DMS53 treated with DMSO at 0.1 percent for 48 hours (cell line): ENCODE data around the gene GPR157.
"Not testable (repeated sequence)": the region's sequence is repeated elsewhere in the genome, so short reads cannot be mapped to it uniquely, and the experiment has no call there.

Experiments used
- DNase-seq: peaks from one replicate; lab custom pipeline; 2025; ENCODE audit not compliant: unreplicated experiment; lab: John Stamatoyannopoulos, UW

The GPR157 gene

DNA sequence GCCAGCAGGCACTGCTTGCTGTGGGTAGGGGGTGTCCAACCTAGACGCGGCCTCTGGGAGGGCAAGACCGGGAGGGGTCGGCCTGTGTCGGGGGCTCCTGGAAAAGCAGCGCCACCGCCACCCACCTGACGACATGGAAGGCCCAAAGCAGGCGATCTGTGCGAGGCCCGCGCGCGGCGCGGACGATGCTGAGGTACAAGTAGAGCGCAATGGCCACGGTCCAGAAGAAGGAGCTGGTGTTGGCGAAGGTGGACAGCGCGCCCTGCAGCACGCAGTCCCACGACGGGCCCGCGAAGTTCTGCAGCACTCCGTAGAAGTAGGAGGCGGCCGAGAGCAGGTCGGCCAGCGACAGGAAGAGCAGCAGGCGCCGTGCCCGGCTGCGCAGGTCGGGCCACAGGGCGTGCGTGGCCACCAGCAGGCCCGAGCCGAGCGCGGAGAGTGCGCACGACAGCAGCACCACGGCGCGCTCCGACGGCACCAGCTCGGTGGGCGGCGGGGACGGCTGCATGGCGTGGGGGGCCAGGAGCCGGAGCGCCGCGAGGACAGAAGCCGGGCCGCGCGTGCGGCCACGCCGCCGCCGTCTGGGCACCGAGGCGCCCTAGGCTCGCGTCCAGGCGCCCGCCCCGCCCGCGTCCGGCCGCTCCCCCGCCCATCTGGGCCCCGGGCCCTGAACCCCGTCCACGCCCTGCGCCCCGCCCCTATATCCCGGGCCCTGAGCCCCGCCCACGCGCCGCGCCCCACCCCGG lies at the start of gene GPR157:
Gene GPR157, minus strand, starts transcription at position 583 of the 746 bp plus-strand sequence. Its CDS starts 75 bp downstream, at position 508.
- peak; percentile 54 for DNase-seq

DNA sequence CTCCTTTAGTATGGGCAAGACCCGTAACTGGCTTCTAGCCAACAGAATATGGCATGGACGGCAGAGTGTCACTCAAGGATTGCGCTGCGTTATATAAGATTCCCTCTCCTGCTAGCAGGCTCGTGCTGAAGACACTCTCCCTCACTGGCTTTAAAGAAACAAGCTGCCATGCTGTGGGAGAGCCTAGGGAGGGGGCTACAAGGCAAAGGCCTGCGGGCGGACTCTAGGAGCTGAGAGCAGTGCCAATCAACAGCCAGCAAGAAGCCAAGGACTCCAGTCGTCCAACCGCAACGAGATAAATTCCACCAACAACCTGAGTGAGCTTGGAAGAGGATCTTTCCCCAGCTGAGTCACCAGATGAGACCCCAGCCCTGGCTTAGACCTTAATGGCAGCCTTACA lies 45.9 kb upstream of the GPR157 start:
- DNase-seq, result no peak

DNA sequence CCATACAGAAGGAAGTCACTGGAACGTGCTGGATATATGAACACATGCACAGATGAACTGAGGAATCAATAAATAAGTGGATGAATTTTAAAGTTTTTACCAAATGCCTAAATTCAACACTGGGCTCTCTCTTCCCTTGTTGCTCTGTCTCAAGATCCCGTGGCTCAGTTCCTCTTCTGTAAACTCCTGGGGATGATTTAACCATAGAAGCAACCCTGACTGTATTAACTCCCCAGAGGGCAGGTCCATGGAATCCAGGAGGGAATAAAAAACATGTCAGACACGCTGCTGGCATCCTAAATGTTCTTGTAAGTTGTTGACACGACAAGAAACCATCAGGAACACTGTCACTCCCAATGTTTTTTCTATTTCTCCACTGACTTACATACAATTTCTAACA lies 45.3 kb upstream of the GPR157 start:
- DNase-seq, result no peak

DNA sequence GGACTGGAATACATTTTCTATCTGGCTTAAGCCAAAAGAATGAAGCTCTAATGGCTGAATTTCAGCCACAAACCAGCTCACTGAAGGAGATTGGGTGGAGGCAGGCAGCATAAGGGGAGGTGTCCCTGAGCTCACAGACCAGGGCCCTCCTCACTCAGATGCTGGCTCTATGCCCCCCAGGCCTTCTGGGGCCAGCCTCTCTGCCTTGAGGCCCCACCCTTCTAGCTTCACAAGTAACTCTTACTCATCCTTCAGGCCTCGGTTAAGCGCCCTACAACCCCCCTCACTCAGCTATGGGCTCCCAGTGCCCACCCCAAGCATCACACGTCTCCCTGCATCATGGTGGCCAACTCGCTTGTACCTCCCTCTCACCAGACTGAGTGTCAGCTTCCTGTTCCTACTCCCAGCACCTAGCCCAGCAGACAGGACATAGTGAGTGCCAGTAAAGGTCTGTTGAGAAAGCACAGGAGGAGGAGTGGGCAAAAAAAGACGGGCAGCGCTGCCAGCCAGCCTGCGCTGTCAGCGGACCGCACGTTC lies 40.8 kb upstream of the GPR157 start:
- no peak for DNase-seq

DNA sequence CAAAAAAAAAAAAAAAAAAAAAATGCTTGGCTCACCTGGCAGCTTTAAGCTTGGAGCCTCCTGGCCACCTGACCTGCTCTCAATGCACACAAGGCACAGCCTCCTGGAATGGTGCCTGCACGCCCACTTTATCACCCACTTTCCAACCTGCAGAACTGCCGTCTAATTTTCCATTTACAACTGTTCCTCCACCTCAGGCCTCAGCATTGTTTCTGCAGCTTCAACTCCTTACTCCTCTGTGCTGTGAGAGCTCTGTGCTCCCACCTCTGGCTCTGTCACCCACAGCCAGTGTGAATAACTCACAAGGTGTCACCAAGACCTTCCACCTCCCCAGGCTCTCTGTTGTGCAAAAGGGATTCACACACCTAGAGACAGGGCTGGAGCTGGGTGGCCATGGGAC lies 38.7 kb upstream of the GPR157 start:
- no peak for DNase-seq

GRCh38 chr1:9166289-9167235 lies 37.7 kb upstream of the GPR157 start:
- no peak for DNase-seq

DNA sequence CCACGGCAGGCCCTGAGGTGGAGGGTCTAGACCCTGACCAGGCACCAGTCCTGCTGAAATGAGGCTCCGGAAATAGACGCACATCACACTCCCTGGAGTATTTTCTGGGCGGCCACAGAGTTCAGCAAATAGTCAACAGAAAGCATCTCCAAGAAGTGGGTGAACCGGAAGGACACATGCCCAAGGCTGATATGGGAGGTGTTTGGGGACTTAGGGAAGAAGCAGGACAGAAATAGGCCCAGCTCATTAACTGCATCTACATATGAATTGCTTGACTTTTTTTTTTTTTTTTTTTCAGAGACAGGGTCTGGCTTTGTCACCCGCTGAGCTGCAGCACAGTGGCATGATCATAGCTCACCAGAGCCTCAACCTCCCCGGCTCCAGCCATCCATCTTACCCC lies 36.5 kb upstream of the GPR157 start:
- peak; percentile 56 for DNase-seq

DNA sequence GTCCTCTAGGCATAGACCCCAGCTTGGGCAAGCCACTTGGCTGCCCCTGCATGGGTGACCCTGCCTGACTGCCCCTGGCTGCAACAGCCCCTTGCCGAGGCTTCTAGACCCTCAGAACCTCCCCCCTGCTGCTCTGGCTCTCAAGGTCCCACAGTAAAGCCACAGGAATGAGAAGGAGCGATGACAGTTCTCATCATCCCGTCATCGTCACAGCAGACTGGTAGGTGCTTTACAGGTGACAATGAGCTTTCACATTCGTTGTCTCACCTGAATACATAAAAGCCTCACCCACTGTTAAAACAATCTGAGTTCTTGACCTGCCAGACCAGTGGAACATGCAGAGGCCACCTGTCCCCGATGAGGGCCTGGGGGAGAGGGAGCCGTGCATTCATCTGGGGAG lies 36.0 kb upstream of the GPR157 start:
- peak; percentile 90 for DNase-seq

- DNase-seq, result no peak
Measured at GRCh38 chr1:9164532-9164900, 35.6 kb upstream of the GPR157 start.

DNA sequence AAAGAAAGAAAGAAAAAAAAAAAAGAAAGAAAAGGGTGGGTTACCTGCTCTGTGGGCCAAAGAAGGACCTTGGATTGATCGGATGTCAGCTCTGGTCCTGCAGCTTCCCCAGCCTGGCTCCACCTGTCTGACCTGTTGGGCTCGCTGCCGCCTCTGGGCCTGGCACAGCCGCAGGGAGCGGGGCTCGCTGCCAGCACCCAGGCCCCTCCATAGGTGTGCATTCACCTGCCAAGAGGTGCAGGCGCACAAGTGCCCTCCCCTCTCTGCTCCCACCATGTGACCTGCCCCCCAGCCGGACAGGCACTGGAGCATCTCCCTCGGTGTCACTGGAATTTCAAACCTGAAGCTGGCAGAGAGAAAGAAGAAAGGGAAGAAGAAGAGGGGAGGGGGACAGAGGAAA lies 33.1 kb upstream of the GPR157 start:
- no peak for DNase-seq

DNA sequence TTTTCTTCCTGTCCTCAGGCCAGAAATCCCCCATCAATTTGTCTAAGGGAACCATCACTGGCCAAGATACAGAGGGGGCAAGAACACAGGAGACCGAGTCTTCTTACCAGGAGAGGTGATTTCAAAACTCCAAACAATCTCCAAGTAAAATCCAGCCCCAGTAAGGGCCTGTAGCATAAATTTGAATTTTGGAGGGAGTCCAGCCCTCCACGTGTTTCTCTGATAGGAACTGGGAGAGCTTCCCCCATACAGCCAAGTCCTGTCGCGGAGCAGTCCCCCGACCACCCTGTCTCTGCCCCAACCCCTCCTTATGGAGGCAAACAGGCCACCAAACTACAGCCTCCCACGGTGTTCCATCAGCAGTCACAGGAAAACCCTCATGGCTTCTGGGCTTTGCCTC lies 32.4 kb upstream of the GPR157 start:
- no peak for DNase-seq

DNA sequence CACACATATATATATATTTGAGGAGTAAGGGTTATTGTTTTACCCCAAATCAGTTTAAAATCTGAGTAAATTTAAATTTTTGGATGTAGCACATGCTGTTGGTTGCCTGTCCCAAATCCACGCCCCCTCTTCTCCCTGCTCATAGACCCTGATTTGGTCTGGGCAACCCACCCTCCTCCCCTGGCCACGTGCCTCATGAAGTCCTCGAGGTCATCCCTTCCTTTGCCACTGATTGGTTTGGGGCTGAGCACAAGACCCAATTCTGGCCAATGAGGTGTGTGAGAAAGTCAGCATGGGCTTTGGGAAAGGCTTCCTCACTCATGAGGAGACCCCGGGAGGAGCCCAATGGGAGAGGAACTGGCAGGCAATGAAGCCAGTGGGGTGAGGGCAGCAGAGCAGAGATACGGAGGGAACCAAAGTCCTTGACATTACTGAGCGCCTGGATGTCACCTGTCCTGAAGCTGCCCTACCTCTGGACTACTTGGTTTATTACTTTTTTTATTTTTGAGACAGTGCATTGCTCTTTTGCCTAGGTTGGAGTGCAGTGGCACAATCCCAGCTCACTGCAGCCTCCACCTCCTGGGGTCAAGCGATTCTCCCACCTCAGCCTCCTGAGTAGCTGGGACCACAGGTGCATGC lies 31.3 kb upstream of the GPR157 start:
- DNase-seq, result no peak

DNA sequence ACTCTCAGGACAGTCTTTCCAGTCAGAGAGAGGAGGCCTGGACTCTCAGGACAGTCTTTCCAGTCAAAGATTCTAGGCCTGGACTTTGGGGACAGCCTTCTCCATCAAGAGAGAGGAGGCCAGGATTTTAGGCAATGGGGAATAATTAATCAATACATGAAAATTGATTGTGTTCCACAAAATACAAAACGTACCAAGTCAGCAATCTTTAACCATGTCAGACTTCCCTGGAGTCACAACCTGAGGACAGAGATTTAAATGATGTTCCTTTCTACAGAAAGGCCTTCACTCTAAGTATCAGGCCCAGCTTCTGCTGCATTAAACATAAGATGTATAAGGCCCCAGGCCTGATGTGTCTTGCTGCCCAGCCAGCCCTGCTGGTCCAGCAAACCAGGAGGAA lies 27.0 kb upstream of the GPR157 start:
- DNase-seq, result no peak

DNA sequence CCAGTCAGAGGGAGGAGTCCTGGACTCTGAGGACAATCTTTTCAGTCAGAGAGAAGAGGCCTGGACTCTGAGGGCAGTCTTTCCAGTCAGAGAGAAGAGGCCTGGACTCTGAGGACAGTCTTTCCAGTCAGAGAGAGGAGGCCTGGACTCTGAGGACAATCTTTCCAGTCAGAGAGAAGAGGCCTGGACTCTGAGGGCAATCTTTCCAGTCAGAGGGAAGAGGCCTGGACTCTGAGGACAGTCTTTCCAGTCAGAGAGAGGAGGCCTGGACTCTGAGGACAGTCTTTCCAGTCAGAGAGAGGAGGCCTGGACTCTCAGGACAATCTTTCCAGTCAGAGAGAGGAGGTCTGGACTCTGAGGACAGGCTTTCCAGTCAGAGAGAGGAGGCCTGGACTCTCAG lies 26.5 kb upstream of the GPR157 start:
- not testable (repeated sequence) for DNase-seq

- DNase-seq, result no peak
Measured at GRCh38 chr1:9153152-9153551, 24.2 kb upstream of the GPR157 start.

GRCh38 chr1:9152535-9152934 lies 23.6 kb upstream of the GPR157 start:
- DNase-seq, result no peak

GRCh38 chr1:9151328-9151860 lies 22.5 kb upstream of the GPR157 start:
- DNase-seq, result no peak

DNA sequence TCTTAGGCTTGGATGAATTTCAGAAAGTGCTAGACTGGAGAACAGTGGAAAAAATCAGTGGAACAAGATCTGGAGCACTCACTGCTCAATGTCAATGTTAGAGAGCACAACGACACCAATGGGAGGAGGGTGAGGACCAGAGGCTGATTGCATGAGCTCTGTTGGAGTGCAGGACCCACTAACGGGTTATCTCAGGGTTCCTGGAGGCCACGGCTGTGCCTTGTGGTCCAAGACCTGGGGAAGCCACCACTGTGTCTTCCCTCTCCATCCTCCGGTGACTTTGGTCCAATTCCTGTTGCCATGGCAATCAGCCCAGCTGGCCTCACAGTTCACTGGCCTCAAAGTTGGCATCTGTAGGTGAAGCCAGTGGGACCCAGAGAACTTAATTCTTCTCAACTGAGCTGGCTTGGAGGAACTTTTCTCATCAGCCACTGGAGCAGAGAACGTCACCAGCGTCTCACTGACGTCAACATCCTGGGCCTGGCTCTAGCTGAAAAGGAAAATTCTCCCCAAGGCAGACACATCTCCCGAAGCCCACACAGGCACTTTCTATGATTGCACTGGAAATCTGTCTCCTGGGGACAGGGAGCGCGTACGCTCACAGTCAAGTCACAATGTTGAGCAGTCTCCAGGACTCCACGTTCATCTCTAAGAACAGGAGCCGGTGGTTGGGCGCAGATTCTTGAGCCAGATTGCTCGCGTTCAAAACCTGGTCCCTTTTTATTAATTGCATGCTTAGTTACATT lies 21.9 kb upstream of the GPR157 start:
- DNase-seq, result no peak

- no peak for DNase-seq
Measured at GRCh38 chr1:9149837-9150581, 21.1 kb upstream of the GPR157 start.

- no peak for DNase-seq
Measured at GRCh38 chr1:9149151-9149550, 20.2 kb upstream of the GPR157 start.
